GM12801 (cell line): ENCODE results near the gene NAA50.

Experiments used
- TF ChIP-seq, protein P1 (sequence below): IDR thresholded peaks from one replicate; pipeline ENCODE4 v1.5.1; 2011; ENCODE audit warnings: control low read depth; ENCODE audit not compliant: insufficient read length; ENCODE audit errors: extremely low read depth

NAA50 gene

DNA sequence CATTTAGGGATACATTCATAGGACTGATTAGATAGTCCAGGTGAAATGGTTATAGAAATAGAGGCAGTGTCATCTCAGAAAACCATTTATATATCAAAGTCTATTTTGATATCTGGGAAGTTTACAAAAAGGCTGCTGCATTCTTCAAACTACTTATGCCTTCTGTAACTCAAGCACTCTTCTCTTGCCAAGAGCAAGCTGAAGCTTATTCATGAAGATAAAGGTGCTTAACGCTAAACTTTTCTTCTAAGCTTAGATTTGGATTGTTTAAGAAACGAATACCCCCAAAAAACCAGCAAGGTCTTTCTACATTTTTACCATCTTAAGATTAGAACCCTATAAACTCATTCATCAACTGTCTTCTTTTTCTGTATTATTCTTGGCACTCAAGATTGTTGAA, 26.3 kb downstream of the NAA50 start:
- TF ChIP-seq, protein P1, sequence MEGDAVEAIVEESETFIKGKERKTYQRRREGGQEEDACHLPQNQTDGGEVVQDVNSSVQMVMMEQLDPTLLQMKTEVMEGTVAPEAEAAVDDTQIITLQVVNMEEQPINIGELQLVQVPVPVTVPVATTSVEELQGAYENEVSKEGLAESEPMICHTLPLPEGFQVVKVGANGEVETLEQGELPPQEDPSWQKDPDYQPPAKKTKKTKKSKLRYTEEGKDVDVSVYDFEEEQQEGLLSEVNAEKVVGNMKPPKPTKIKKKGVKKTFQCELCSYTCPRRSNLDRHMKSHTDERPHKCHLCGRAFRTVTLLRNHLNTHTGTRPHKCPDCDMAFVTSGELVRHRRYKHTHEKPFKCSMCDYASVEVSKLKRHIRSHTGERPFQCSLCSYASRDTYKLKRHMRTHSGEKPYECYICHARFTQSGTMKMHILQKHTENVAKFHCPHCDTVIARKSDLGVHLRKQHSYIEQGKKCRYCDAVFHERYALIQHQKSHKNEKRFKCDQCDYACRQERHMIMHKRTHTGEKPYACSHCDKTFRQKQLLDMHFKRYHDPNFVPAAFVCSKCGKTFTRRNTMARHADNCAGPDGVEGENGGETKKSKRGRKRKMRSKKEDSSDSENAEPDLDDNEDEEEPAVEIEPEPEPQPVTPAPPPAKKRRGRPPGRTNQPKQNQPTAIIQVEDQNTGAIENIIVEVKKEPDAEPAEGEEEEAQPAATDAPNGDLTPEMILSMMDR: no peak

DNA sequence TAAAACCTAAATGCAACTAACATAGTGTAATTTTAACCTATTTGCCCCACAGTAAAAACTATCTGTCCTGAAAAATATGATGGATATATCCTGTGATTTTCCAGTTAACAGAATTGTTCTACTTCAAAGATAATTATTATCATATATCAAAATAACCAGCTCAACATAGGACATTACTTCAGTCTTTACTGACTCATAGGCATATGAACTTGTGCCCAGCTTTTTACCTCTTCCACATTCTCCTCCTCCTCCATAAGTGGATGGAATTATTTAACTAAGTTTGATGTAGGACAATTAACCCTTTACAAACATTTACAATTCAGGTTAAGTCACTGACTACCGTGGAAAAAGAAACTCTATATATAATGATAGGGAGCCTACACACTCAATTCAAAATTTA, 26.8 kb downstream of the NAA50 start:
- TF ChIP-seq, protein P1: no peak

DNA sequence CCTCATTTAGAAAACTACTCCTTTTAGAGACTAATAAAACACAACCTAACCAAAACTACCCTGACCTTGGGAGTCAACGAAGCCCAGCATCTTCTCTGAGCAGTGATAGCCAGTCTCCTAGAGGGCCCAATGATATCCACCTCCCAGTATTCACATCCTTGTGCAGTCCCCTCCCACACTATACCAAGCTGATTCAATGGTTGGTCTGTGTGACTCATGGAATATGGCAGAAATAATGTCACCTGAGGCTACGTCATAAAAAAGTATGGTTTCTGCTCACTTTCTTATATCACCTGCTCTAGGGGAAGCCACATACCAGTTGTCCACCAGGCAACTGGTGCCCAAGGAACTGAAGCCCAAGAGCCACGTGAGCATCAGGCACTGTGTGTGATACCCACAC, 28.2 kb downstream of the NAA50 start:
- TF ChIP-seq, protein P1: no peak

DNA sequence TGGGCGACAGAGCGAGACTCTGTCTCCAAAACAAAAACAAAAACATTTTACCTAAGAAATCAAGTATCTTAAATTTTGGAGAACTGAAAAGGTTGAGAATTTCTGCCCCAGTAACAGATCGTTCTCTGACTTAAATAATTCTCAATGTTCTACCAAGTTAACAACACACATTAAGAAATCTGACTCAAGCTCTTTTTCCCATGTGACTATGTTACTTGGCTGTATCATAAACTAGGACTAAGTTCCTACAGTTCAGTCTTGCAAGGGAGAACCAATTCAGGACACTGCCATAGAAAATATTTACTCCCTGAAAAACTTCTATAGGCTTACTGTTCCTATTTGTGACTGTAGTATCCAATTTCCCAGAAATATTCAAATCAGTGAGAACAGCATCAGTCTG, 28.7 kb downstream of the NAA50 start:
- TF ChIP-seq, protein P1: no peak

DNA sequence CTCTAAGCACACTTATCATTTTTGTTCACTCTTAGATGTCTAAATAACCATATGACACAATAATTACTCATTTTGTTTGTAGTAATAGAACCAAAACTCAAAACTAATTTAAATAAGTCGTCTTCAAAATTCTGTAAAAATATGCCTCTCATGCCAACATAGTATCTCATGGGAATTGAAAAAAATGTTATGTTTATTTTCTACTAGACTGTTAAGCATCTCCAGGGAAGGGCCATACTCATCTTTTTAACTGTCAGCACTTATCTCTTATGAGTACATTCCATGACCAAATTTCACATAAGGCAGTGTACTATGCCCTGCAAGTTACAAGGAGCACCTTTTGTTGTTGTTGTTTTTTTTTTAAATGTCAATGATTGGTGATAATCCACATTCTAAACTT, 31.3 kb downstream of the NAA50 start:
- TF ChIP-seq, protein P1: no peak

DNA sequence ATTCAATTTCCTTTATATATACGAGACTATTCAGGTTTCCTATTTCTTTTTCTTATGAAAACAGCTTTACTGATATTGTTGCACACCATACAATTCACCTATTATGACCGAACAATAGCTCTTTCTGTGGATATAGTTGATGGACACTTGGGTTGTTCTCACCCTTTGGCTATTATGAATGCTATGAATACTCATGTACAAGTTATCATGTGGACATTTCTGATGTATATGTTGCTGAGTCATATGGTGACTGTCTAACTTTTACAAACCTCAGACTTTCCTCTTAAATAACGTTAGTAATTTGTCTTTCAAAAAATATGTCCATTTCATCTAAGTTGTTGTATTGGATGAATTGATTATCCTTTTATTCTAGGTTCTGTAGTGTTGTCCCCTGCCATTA, 33.9 kb downstream of the NAA50 start:
- TF ChIP-seq, protein P1: no peak

DNA sequence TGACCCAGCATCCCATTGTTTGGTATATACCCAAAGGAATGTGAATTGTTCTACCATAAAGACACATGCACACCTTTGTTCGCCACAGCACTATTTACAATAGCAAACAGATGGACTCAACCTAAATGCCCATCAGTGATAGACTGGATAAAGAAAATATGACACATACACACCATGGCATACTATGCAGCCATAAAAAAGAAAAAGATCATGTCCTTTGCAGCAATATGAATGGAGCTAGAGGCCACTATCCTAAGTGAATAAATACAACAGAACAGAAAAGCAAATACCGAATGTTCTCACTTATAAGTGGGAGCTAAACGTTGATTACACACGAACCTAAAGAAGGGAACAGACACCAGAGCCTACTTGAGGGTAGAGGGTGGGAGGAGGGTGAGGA, 38.2 kb downstream of the NAA50 start:
- TF ChIP-seq, protein P1: no peak

DNA sequence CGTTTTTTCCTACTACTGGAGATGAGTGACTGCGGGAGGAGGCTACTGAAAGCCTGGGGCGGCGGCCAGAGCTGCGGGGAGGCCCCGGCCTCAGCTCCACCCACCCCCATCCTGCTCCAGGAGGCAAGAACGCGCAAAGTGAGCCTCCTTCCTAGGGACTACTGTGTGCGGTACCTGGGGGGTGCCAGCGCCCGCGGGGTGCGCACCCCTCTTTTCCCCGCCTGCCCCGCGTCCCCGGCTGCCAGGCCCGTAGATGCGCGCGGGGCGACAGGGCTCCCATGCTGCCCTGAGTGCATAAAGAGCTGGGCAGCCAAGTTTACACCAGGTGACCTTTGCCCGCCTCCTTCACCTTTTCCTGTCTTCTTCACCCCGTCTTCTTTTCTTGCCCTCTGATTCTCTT, 47.1 kb downstream of the NAA50 start:
- TF ChIP-seq, protein P1: no peak
